HAP-1 (cell line): ENCODE data around the gene GPRC6A.

Experiments used
- DNase-seq, 2 experiments: peaks; one replicate each; pipeline ENCODE4 v3.0.0-alpha.2; 2016 to 2020; ENCODE audit warnings: low spot score in 2 of 2
- H3K27me3 ChIP-seq: fragments of 250-450 bp; sonication (Bioruptor Pico); 2 replicates; pipeline ENCODE4 v1.5.1; 2020; ENCODE audit warnings: low read depth, mild to moderate bottlenecking, moderate library complexity
- H3K36me3 ChIP-seq: fragments of 250-450 bp; sonication (Bioruptor Pico); replicated peaks from 2 replicates; pipeline ENCODE4 v1.5.1; 2020; ENCODE audit warnings: mild to moderate bottlenecking
- H3K4me1 ChIP-seq: fragments of 250-450 bp; sonication (Bioruptor Pico); 2 replicates; pipeline ENCODE4 v1.5.1; 2020; ENCODE audit warnings: mild to moderate bottlenecking
- H3K4me3 ChIP-seq: fragments of 250-450 bp; sonication (Bioruptor Pico); 2 replicates; pipeline ENCODE4 v1.5.1; 2020; ENCODE audit warnings: mild to moderate bottlenecking, moderate library complexity
- H3K9me3 ChIP-seq: fragments of 250-450 bp; sonication (Bioruptor Pico); 2 replicates; pipeline ENCODE4 v1.5.1; 2020; ENCODE audit warnings: mild to moderate bottlenecking, moderate library complexity
- in situ Hi-C: fragments of 300-500 bp; cut with MboI; formaldehyde crosslinking; loops from 3 replicates; pipeline ENCODE4 v1.14.3; 2020; ENCODE audit warnings: low sequenced_read_pairs, inconsistent platforms, mixed read lengths

The GPRC6A gene

DNA sequence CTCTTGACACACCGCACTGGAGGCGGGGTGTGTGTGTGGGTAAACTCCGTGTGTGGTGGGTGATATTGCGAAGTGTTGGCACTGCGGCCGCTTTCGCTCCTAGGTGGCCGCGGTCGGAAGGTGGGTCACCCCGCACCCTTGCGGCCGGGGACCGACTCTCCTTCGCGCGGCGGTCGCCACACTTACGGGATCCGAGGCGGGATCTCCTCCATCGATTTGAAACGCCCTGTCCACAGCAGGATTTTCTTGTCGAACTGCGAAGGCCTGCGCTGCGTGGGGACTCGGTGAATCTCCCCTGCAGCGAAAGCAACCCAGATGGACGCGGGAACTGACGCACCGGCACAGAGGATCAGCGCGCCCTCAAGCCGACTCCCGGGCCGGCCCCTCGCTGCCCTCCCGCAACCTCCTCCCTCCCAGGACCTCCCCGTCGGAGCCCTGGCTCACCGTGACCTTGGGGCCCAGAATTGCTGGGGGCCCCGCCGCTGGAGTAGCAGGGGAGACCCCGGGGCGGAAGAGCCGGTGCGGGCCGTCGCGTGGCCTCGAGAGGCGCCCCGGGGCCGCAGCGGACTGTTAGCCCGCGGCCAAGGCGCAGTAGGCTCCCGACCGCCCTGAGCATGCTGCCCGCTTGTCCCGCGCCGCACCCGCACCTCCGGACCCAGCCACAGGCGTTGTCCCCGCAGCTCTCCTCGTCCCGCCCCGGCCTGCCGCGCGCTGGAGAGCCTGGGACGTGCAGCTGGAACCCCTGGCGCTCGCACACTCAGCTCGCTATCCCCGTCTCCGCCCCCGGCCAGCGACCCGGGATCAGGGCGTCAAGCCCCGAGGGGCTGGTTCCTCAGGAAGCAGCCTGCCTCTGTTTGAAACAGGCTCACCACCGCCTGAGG, 63.7 kb downstream of the GPRC6A start, which contains the start of gene FAM162B:
FAM162B (minus strand) TSS at position 759 of the 881 bp plus-strand sequence; CDS start at position 616, 143 bp downstream.
- H3K36me3 ChIP-seq = no peaks in the 10 kb centered on the region
- in situ Hi-C loops = no loop called here
- H3K9me3 ChIP-seq = no peaks in the 10 kb centered on the region
- H3K27me3 ChIP-seq = no peaks in the 10 kb centered on the region; the same call in 1 of the 2 replicates
- DNase-seq = peak; percentile 13 to 79
- H3K4me1 ChIP-seq = peaks cover 8% of the 10 kb centered on the region
- peak within 1 kb of the TSS; percentile 21 for H3K4me3 ChIP-seq

DNA sequence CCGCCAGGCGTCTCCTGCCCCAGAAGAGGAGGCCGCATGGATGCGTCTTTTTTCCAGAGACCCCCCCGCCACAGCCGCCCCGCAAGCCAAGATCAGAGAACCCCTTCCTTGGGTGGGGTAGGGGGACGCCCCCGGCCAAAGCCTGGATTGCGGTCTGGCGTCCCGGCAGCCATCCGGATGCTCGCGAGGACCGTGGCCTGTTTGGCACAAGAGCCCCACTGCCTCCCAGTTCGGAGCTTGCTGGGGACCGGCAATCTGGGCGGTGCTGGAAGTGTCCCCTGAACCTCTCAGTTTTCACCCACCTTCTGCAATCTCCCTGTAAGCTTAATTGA, 64.3 kb downstream of the GPRC6A start:
- in situ Hi-C loops = no loop called here

GRCh38 chr6:116763906-116764628, 64.8 kb downstream of the GPRC6A start:
- DNase-seq = no peak
- Histone ChIP-seq H3K4me1 (peaks cover 8% of the 10 kb centered on the region), H3K36me3 (no peaks in the 10 kb centered on the region), H3K27me3 (no peaks in the 10 kb centered on the region; the same call in 1 of the 2 replicates), H3K9me3 (no peaks in the 10 kb centered on the region), H3K4me3 (no peak overlapping the region)
- in situ Hi-C loops = no loop called here

More for the DNA sequence above, 64.3 kb downstream of the GPRC6A start:
- Histone ChIP-seq H3K4me1 (peaks cover 8% of the 10 kb centered on the region), H3K36me3 (no peaks in the 10 kb centered on the region), H3K27me3 (no peaks in the 10 kb centered on the region; the same call in 1 of the 2 replicates), H3K4me3 (no peak overlapping the region), H3K9me3 (no peaks in the 10 kb centered on the region)
- no peak for DNase-seq

GRCh38 chr6:116763048-116763447, 65.8 kb downstream of the GPRC6A start:
- no peaks in the 10 kb centered on the region for H3K36me3 ChIP-seq
- DNase-seq = no peak
- no peaks in the 10 kb centered on the region; the same call in 1 of the 2 replicates for H3K27me3 ChIP-seq
- no peak overlapping the region for H3K4me3 ChIP-seq
- peaks cover 8% of the 10 kb centered on the region for H3K4me1 ChIP-seq
- no peaks in the 10 kb centered on the region for H3K9me3 ChIP-seq
- in situ Hi-C loops = no loop called here

DNA sequence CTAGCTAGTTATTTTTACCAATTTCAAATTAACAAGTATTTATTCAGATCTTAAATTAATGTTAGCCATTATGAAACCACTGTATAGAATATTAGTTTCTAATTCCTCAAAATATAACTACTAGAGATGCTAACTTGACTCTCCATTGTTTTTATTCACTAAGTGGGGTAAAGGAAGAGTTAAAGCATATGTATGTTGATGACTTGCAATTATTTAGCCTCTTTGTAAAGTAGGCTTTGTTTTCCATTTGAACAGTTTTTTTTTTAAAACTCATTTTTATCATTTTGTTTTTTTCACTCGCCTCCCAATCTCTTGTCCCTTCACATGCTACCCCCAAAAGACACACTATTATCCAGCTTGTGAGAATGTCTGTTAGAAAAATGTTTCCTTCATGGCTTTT, 66.6 kb downstream of the GPRC6A start:
- no peak for DNase-seq
- no peak overlapping the region for H3K4me3 ChIP-seq
- in situ Hi-C loops = no loop called here
- no peaks in the 10 kb centered on the region; the same call in 1 of the 2 replicates for H3K27me3 ChIP-seq
- H3K4me1 ChIP-seq = peaks cover 8% of the 10 kb centered on the region
- no peaks in the 10 kb centered on the region for H3K36me3 ChIP-seq
- H3K9me3 ChIP-seq = no peaks in the 10 kb centered on the region

- Histone ChIP-seq H3K4me1 (peaks cover 8% of the 10 kb centered on the region), H3K27me3 (no peaks in the 10 kb centered on the region; the same call in 1 of the 2 replicates), H3K36me3 (no peaks in the 10 kb centered on the region), H3K4me3 (no peak overlapping the region), H3K9me3 (no peaks in the 10 kb centered on the region)
- in situ Hi-C loops = no loop called here
- DNase-seq = no peak
Observed at GRCh38 chr6:116761779-116762178, 67.1 kb downstream of the GPRC6A start.

DNA sequence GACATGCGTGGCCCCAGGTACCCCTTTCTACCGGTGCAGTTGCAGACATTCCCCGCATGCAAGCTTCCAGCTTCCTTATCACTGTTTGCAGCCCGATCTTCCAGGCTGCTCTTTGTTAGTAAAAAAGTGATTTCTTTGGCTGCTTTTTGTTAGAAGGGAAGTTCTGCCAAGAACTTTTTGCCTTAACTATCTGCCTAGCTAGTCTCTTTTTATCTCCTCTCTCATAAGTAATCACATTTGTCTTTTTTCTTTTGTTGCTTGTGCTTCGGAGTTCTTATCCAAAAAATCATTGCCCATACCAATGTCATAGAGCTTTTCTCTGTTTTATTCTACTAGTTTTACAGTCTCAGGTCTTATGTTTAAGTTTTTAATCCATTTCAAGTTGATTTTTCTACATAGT, 83.7 kb downstream of the GPRC6A start:
- no peak for DNase-seq
- no peak overlapping the region for H3K4me3 ChIP-seq
- H3K36me3 ChIP-seq = no peaks in the 10 kb centered on the region
- in situ Hi-C loops = no loop called here
- no peaks in the 10 kb centered on the region; the same call in 1 of the 2 replicates for H3K9me3 ChIP-seq
- peaks cover 5% of the 10 kb centered on the region; the same call in 1 of the 2 replicates for H3K27me3 ChIP-seq
- H3K4me1 ChIP-seq = no peaks in the 10 kb centered on the region
